ENCODE measurements around the gene GID8. TPM values are rescaled to one million over a fixed set of nuclear protein-coding genes. Genes with fewer than 3 reads are reported as not detected.
"Not testable (repeated sequence)": the region's sequence is repeated elsewhere in the genome, so short reads cannot be mapped to it uniquely, and the experiment has no call there.

GID8 gene
- total and polyA plus RNA-seq, 9 of the 15 experiments (the other 6 are each of a cell fraction or from before 2014, with no cell fraction given), result 7.5 to 31.6 (median 22.2) TPM

- TF ChIP-seq PATZ1 (CRISPR knock-in tag; IDR thresholded peaks at IDR 0.05; ENCODE audit: borderline replicate concordance) (no peak), ZNF561 (CRISPR knock-in tag; conservative IDR thresholded peaks at IDR 0.05) (no peak), GTF2F1 (IDR thresholded peaks at IDR 0.05; ENCODE audit: low read depth, low read length) (no peak), ZNF165 (CRISPR knock-in tag; IDR thresholded peaks at IDR 0.05; ENCODE audit: borderline replicate concordance) (no peak), SMARCA5 (IDR thresholded peaks at IDR 0.05) (no peak), CHD7 (IDR thresholded peaks at IDR 0.05; ENCODE audit: low read depth, low read length) (no peak)
These were observed 22.1 kb downstream of the GID8 start (continued) for GRCh38 chr20:62959998-62960436.

- FAIRE-seq; H3K4me3 ChIP-seq; CTCF ChIA-PET (ENCODE audit: low intra/inter-chr PET ratio); H3K9me3 ChIP-seq (replicated peaks; ENCODE audit: control insufficient read depth, insufficient read depth, low read depth, low read length); H3K9me1 ChIP-seq (ENCODE audit: control insufficient read depth, insufficient read depth, low read length); H3K27ac ChIP-seq (ENCODE audit: extremely low read depth, low read depth, low read length); H2AFZ ChIP-seq (ENCODE audit: low read depth, low read length); BruUV-seq (replicated peaks); intact Hi-C loops (cut with micrococcal nuclease); DNase-seq (ENCODE audit: extremely low read depth in 1 of 4, low spot score in 3 of 4); H3K4me2 ChIP-seq (ENCODE audit: insufficient read depth, low read length); H3K79me2 ChIP-seq (ENCODE audit: control insufficient read depth, insufficient read depth, low read length); H3K36me3 ChIP-seq (ENCODE audit: control insufficient read depth, insufficient read depth, low read length); in situ Hi-C loops (cut with MboI); H3K9ac ChIP-seq (ENCODE audit: insufficient read depth in 1 of 2, low read depth in 2 of 2, low read length in 2 of 2): not testable (repeated sequence)
- WGBS (ENCODE audit: insufficient coverage, low coverage, missing lambda C conversion rate), result 32% methylated on average over 20 of the region's 31 CpGs
- ATAC-seq, result 0 out of 3 replicates have a peak, but pooled peaks have one; percentile 26
- peaks cover 65 to 93% of the 10 kb centered on the region in 2 experiments for H3K27me3 ChIP-seq (ENCODE audit: control insufficient read depth in 2 of 2, insufficient read depth in 2 of 2, low read length in 2 of 2)
- POLR2A ChIA-PET, result interaction anchor here (0.7 kb wide), 1 partner anchor 524 kb away, joined by 3 read pairs; no protein-coding TSS in a partner anchor
- H4K20me1 ChIP-seq (replicated peaks; ENCODE audit: control insufficient read depth, insufficient read depth, low read length), result peaks cover 18% of the 10 kb centered on the region
- H3K4me1 ChIP-seq (replicated peaks in 1 of 2; ENCODE audit: control insufficient read depth in 2 of 2, insufficient read depth in 2 of 2, low read length in 2 of 2), result peaks cover 0 to 63% of the 10 kb centered on the region in 2 experiments; a peak in 2 of 5 replicates
These were observed 22.7 kb downstream of the GID8 start for GRCh38 chr20:62960446-62961309.
